Fibroblast of the aortic adventitia (primary cell): ENCODE measurements around the gene ZW10. TPM values are rescaled to one million over a fixed set of nuclear protein-coding genes. Genes with fewer than 3 reads are reported as not detected.
A peak's percentile ranks its signal among the peaks of the same experiment; 100 is the strongest.

Experiments
- DNase-seq: peaks from one replicate; pipeline ENCODE4 v3.0.0-alpha.2; 2010; ENCODE audit warnings: low read depth
- H3K4me3 ChIP-seq: 2 replicates; pipeline ENCODE4 v1.5.1; 2011; ENCODE audit warnings: low read depth, mild to moderate bottlenecking, control low read depth, low read length, moderate library complexity
- CTCF ChIP-seq: IDR thresholded peaks from 2 replicates; pipeline ENCODE4 v1.5.1; 2011; ENCODE audit warnings: mild to moderate bottlenecking, low read length, control low read depth, inconsistent platforms; ENCODE audit not compliant: insufficient read depth
- total RNA-seq: library from RNA; depleted of rRNA; stranded (reverse); fragments of >200 nt; gene quantifications from 2 replicates; pipeline ENCODE4 v1.2.3, GENCODE V29; 2012; ENCODE audit warnings: low replicate concordance

ZW10 gene
- 10.5 and 26.7 TPM in 2 replicates for total RNA-seq

GRCh38 chr11:113773416-113774173 is at the start of gene ZW10:
Gene ZW10, minus strand, starts transcription at chr11:113773692. Its CDS starts 26 bp downstream, at chr11:113773666.
- peak; percentile 97 for DNase-seq
- peak; percentile 83 for TF ChIP-seq CTCF
- peak within 1 kb of the TSS; percentile 98 for H3K4me3 ChIP-seq

- DNase-seq: peak; percentile 10
- TF ChIP-seq CTCF: no peak
- no peak overlapping the region for H3K4me3 ChIP-seq
These were observed 44.9 kb upstream of the ZW10 start for GRCh38 chr11:113818426-113818825.

GRCh38 chr11:113817626-113818025 is 44.1 kb upstream of the ZW10 start:
- DNase-seq: no peak
- no peak for TF ChIP-seq CTCF

GRCh38 chr11:113817162-113817561 is 43.7 kb upstream of the ZW10 start:
- no peak overlapping the region for H3K4me3 ChIP-seq
- DNase-seq: no peak
- no peak for TF ChIP-seq CTCF

More at GRCh38 chr11:113817626-113818025, 44.1 kb upstream of the ZW10 start:
- no peak overlapping the region for H3K4me3 ChIP-seq

- no peak for TF ChIP-seq CTCF
- no peak overlapping the region for H3K4me3 ChIP-seq
- DNase-seq: no peak
These were observed 40.7 kb upstream of the ZW10 start for GRCh38 chr11:113814181-113814580.

- TF ChIP-seq CTCF: no peak
- H3K4me3 ChIP-seq: no peak overlapping the region
- DNase-seq: no peak
These were observed 35.4 kb upstream of the ZW10 start for GRCh38 chr11:113808931-113809330.
